HL-60 (cell line): ENCODE measurements around the gene TKTL1.
A peak's percentile ranks its signal among the peaks of the same experiment; 100 is the strongest.

ENCODE experiments used
- DNase-seq, 2 experiments: peaks; one replicate each; pipeline ENCODE4 v3.0.0-alpha.2; 2010 to 2020; ENCODE audit warnings: low read depth in 1 of 2, low spot score in 1 of 2
- H3K27ac ChIP-seq: fragments of 250-450 bp; sonication (Bioruptor Pico); replicated peaks from 2 replicates; pipeline ENCODE4 v1.5.1; 2020; ENCODE audit warnings: mild to moderate bottlenecking, moderate library complexity
- H3K27me3 ChIP-seq: fragments of 250-450 bp; sonication (Bioruptor Pico); 2 replicates; pipeline ENCODE4 v1.5.1; 2021; ENCODE audit warnings: mild to moderate bottlenecking, moderate library complexity; ENCODE audit not compliant: insufficient read depth, poor library complexity, severe bottlenecking
- H3K4me3 ChIP-seq: replicated peaks from 2 replicates; pipeline ENCODE4 v1.5.1; 2011; ENCODE audit warnings: mild to moderate bottlenecking, control low read depth, low read length; ENCODE audit not compliant: insufficient read depth
- CTCF ChIP-seq: IDR thresholded peaks from one replicate; pipeline ENCODE4 v1.5.1; 2011; ENCODE audit warnings: low read length, control low read depth, inconsistent platforms; ENCODE audit not compliant: insufficient read depth
- GABPA ChIP-seq: IDR thresholded peaks from 2 replicates; pipeline ENCODE4 v1.6.1; 2012; ENCODE audit warnings: low read depth
- POLR2AphosphoS5 ChIP-seq: IDR thresholded peaks from 2 replicates; pipeline ENCODE4 v1.6.1; 2012; ENCODE audit warnings: low read depth
- SPI1 ChIP-seq: IDR thresholded peaks from 2 replicates; pipeline ENCODE4 v1.6.1; 2012; ENCODE audit warnings: low read depth, mild to moderate bottlenecking, borderline replicate concordance
- TF ChIP-seq, protein P1 (sequence below): IDR thresholded peaks from 2 replicates; pipeline ENCODE4 v1.6.1; 2012; ENCODE audit warnings: low read depth; ENCODE audit not compliant: insufficient replicate concordance

Gene TKTL1

DNA sequence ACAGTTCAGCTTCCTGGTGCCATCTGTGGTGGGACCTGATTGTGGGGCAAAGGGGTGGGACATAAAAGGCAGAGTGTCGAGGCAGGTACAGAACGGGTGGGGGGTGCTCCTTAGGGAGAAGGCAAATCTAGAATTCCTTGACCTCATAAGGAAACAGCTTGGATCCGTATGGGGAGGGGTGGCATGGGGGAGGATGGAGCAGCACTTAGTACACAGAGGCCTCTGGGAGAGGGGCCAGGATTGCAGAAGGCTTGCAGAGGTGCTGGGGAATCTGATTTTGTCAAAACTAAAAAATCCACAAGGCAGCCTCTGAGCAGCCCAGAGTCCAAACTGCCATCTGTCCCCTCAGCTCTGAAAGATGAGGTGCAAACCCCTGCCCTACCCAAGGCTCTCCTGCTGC, 81.2 kb downstream of the TKTL1 start:
- H3K27ac ChIP-seq = no peak overlapping the region

DNA sequence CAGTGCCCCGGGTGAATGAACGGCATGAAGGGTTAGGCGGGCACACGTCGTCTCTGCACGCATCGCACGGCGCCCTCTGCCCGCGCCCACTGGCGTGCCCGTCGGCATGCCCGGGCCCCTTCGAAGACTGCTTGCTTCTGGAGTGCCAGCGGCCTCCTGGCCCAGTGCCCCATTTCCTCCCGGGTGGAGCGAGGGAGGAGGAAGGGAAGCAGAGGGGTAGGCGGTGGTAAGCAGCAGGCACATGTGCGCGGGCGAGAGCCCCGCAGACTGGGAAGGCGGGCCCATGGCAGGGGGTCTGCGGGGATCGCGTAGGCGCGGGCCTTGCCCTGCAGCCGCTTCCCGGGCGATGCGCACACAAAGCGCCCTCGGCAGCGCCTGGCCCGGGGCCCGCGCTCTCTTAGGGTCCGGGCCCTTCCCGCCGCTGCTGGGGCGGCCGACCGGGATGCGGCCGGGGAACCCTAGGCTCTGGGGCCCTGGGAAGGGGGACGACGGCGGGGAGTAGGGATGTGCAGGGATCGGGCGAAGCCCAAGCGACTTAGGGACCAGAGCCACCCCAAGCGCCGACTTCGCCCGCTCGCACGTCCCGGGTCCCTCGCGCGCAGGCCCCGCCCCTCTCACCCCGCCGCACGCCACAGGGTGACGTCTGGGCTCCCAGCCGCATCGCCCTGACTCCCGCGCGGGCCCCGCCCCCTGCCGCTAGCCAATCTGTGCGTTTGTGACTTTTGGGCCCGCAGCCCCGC, 82.6 kb downstream of the TKTL1 start:
- H3K4me3 ChIP-seq = peak overlapping the region; percentile 37
- H3K27ac ChIP-seq = peak overlapping the region; percentile 77
- TF ChIP-seq CTCF = no peak
- peak; percentile 41; the same call in 1 of the 2 replicates for TF ChIP-seq POLR2AphosphoS5
- no peak; the same call in 1 of the 2 replicates for TF ChIP-seq SPI1
- no peaks in the 10 kb centered on the region for H3K27me3 ChIP-seq
- DNase-seq = peak; percentile 24 to 50

More for the DNA sequence above, 81.2 kb downstream of the TKTL1 start:
- H3K27me3 ChIP-seq = no peaks in the 10 kb centered on the region
- no peak overlapping the region for H3K4me3 ChIP-seq
- DNase-seq = no peak
- TF ChIP-seq, protein P1, sequence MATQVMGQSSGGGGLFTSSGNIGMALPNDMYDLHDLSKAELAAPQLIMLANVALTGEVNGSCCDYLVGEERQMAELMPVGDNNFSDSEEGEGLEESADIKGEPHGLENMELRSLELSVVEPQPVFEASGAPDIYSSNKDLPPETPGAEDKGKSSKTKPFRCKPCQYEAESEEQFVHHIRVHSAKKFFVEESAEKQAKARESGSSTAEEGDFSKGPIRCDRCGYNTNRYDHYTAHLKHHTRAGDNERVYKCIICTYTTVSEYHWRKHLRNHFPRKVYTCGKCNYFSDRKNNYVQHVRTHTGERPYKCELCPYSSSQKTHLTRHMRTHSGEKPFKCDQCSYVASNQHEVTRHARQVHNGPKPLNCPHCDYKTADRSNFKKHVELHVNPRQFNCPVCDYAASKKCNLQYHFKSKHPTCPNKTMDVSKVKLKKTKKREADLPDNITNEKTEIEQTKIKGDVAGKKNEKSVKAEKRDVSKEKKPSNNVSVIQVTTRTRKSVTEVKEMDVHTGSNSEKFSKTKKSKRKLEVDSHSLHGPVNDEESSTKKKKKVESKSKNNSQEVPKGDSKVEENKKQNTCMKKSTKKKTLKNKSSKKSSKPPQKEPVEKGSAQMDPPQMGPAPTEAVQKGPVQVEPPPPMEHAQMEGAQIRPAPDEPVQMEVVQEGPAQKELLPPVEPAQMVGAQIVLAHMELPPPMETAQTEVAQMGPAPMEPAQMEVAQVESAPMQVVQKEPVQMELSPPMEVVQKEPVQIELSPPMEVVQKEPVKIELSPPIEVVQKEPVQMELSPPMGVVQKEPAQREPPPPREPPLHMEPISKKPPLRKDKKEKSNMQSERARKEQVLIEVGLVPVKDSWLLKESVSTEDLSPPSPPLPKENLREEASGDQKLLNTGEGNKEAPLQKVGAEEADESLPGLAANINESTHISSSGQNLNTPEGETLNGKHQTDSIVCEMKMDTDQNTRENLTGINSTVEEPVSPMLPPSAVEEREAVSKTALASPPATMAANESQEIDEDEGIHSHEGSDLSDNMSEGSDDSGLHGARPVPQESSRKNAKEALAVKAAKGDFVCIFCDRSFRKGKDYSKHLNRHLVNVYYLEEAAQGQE = no peak
- no peak for TF ChIP-seq POLR2AphosphoS5
- no peak for TF ChIP-seq SPI1
- TF ChIP-seq GABPA = no peak
- no peak for TF ChIP-seq CTCF

- DNase-seq = peak; percentile 90 to 97
- H3K27ac ChIP-seq = peak within 1 kb of the TSS; percentile 86
- no peaks in the 10 kb centered on the region for H3K27me3 ChIP-seq
- no peak for TF ChIP-seq GABPA
- TF ChIP-seq POLR2AphosphoS5 = peak; percentile 67
- H3K4me3 ChIP-seq = peak within 1 kb of the TSS; percentile 56
These were observed 83.4 kb downstream of the TKTL1 start, which contains the start of gene EMD for GRCh38 chrX:154378799-154379568. TSS of gene EMD (plus strand) at chrX:154379295. CDS start at chrX:154379485, 190 bp downstream.

GRCh38 chrX:154379569-154379951, 84.0 kb downstream of the TKTL1 start:
- TF ChIP-seq GABPA (no peak), POLR2AphosphoS5 (no peak), SPI1 (no peak), CTCF (no peak)
- TF ChIP-seq, protein P1 = no peak
- peak overlapping the region; percentile 86 for H3K27ac ChIP-seq
- no peak for DNase-seq
- no peaks in the 10 kb centered on the region for H3K27me3 ChIP-seq
- H3K4me3 ChIP-seq = peak overlapping the region; percentile 56
